Frontal cortex (tissue), 4 donors: ENCODE results near the gene TNFAIP8. TPM values are rescaled to one million over a fixed set of nuclear protein-coding genes. Genes with fewer than 3 reads are reported as not detected.
"Not testable (repeated sequence)": the region's sequence is repeated elsewhere in the genome, so short reads cannot be mapped to it uniquely, and the experiment has no call there.

Source experiments
- DNase-seq, 2 donors: peaks; one replicate each; pipeline ENCODE4 v3.0.0; 2012; ENCODE audit warnings: low spot score in 2 of 2
- FAIRE-seq: peaks from 2 replicates; lab custom pipeline; 2012; peaks lifted over from hg19 to GRCh38; lab: Jason Lieb, UNC
- total RNA-seq: library from RNA; depleted of rRNA; stranded (reverse); fragments of >200 nt; gene quantifications from one replicate; pipeline ENCODE4 v1.2.3, GENCODE V29; 2014
- donor health status: control.
- donor health status: control.
- donor health status: control.

Gene TNFAIP8
- total RNA-seq, 1 donor from 2014 or later: 2.9 TPM

GRCh38 chr5:119411361-119412278 is 55.8 kb downstream of the TNFAIP8 start:
- DNase-seq (peak; percentile 28 to 43), FAIRE-seq (peak; percentile 79)

GRCh38 chr5:119412279-119413227 is 56.7 kb downstream of the TNFAIP8 start:
- DNase-seq (no peak), FAIRE-seq (no peak)

GRCh38 chr5:119414124-119414734 is 58.4 kb downstream of the TNFAIP8 start:
- FAIRE-seq, DNase-seq: not testable (repeated sequence)

GRCh38 chr5:119417891-119418605 is 62.2 kb downstream of the TNFAIP8 start:
- FAIRE-seq (no peak), DNase-seq (no peak)

- no peak for DNase-seq
- FAIRE-seq: no peak
These were observed 62.8 kb downstream of the TNFAIP8 start for GRCh38 chr5:119418606-119419100.

GRCh38 chr5:119420169-119420568 is 64.3 kb downstream of the TNFAIP8 start:
- FAIRE-seq (no peak), DNase-seq (no peak)

GRCh38 chr5:119426057-119426456 is 70.2 kb downstream of the TNFAIP8 start:
- DNase-seq: no peak
- no peak for FAIRE-seq

- no peak for FAIRE-seq
- no peak for DNase-seq
These were observed 71.2 kb downstream of the TNFAIP8 start for GRCh38 chr5:119427060-119427459.

- not testable (repeated sequence) for FAIRE-seq, DNase-seq
These were observed 71.8 kb downstream of the TNFAIP8 start for GRCh38 chr5:119427596-119427995.

- FAIRE-seq, DNase-seq: not testable (repeated sequence)
These were observed 72.3 kb downstream of the TNFAIP8 start for GRCh38 chr5:119428166-119428565.

GRCh38 chr5:119428574-119428973 is 72.8 kb downstream of the TNFAIP8 start:
- not testable (repeated sequence) for DNase-seq, FAIRE-seq

GRCh38 chr5:119432674-119433237 is 76.9 kb downstream of the TNFAIP8 start:
- not testable (repeated sequence) for DNase-seq, FAIRE-seq

GRCh38 chr5:119435436-119436132 is 79.8 kb downstream of the TNFAIP8 start:
- no peak for DNase-seq

GRCh38 chr5:119437785-119438586 is 82.2 kb downstream of the TNFAIP8 start:
- DNase-seq, FAIRE-seq: not testable (repeated sequence)

More at GRCh38 chr5:119435436-119436132, 79.8 kb downstream of the TNFAIP8 start:
- FAIRE-seq: no peak

- not testable (repeated sequence) for FAIRE-seq, DNase-seq
These were observed 82.7 kb downstream of the TNFAIP8 start for GRCh38 chr5:119438587-119438917.

- DNase-seq (no peak), FAIRE-seq (no peak)
These were observed 83.4 kb downstream of the TNFAIP8 start for GRCh38 chr5:119439140-119439631.

GRCh38 chr5:119439632-119440031 is 83.8 kb downstream of the TNFAIP8 start:
- not testable (repeated sequence) for DNase-seq, FAIRE-seq
